Neural cell (in vitro differentiated cells): ENCODE measurements around the gene ERGIC2.

ENCODE experiments used
- EP300 ChIP-seq: fragments of 450-650 bp; conservative IDR thresholded peaks from 2 replicates; pipeline ENCODE4 v1.6.1; 2014; ENCODE audit warnings: antibody characterized with exemption, mild to moderate bottlenecking, moderate library complexity; ENCODE audit not compliant: poor library complexity, severe bottlenecking
- EZH2 ChIP-seq: fragments of 200-600, 300-800 bp; shearing (Covaris generic), sonication (generic); IDR thresholded peaks from 2 replicates; pipeline ENCODE4 v1.6.1; 2014; ENCODE audit warnings: antibody characterized with exemption, low read length, borderline replicate concordance, mild to moderate bottlenecking; ENCODE audit not compliant: insufficient read depth, poor library complexity, severe bottlenecking
- MXI1 ChIP-seq: fragments of 450-650 bp; conservative IDR thresholded peaks from 2 replicates; pipeline ENCODE4 v1.6.1; 2014; ENCODE audit warnings: antibody characterized with exemption, mild to moderate bottlenecking; ENCODE audit not compliant: poor library complexity, severe bottlenecking
- POLR2AphosphoS5 ChIP-seq: IDR thresholded peaks from 2 replicates; pipeline ENCODE4 v1.6.1; 2012
- REST ChIP-seq: IDR thresholded peaks from 2 replicates; pipeline ENCODE4 v1.6.1; 2012; ENCODE audit warnings: borderline replicate concordance
- SMC3 ChIP-seq: fragments of 450-650 bp; conservative IDR thresholded peaks from 2 replicates; pipeline ENCODE4 v1.6.1; 2014; ENCODE audit warnings: antibody characterized with exemption, mild to moderate bottlenecking, moderate library complexity; ENCODE audit not compliant: poor library complexity
- TF ChIP-seq, protein P1 (sequence below): fragments of 450-650 bp; IDR thresholded peaks from 2 replicates; pipeline ENCODE4 v1.5.1; 2014; ENCODE audit warnings: antibody characterized with exemption, mild to moderate bottlenecking, moderate library complexity; ENCODE audit not compliant: poor library complexity, severe bottlenecking

GRCh38 chr12:29428633-29429032 is 47.7 kb upstream of the ERGIC2 start:
- TF ChIP-seq REST (no peak), EP300 (no peak), POLR2AphosphoS5 (no peak), EZH2 (no peak), SMC3 (no peak), MXI1 (no peak)
- TF ChIP-seq, protein P1, sequence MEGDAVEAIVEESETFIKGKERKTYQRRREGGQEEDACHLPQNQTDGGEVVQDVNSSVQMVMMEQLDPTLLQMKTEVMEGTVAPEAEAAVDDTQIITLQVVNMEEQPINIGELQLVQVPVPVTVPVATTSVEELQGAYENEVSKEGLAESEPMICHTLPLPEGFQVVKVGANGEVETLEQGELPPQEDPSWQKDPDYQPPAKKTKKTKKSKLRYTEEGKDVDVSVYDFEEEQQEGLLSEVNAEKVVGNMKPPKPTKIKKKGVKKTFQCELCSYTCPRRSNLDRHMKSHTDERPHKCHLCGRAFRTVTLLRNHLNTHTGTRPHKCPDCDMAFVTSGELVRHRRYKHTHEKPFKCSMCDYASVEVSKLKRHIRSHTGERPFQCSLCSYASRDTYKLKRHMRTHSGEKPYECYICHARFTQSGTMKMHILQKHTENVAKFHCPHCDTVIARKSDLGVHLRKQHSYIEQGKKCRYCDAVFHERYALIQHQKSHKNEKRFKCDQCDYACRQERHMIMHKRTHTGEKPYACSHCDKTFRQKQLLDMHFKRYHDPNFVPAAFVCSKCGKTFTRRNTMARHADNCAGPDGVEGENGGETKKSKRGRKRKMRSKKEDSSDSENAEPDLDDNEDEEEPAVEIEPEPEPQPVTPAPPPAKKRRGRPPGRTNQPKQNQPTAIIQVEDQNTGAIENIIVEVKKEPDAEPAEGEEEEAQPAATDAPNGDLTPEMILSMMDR = no peak
